ENCODE data around the gene OTUD4.

OTUD4 gene

GRCh38 chr4:145108128-145108527, 72.3 kb downstream of the OTUD4 start:
- no peak for DNase-seq (ENCODE audit: low read depth)

GRCh38 chr4:145107126-145107525, 73.3 kb downstream of the OTUD4 start:
- no peak for DNase-seq (ENCODE audit: low read depth)

- no peak for DNase-seq (ENCODE audit: low read depth)
Measured at GRCh38 chr4:145103496-145103895, 76.9 kb downstream of the OTUD4 start.

- no peak for DNase-seq (ENCODE audit: low read depth)
Measured at GRCh38 chr4:145102619-145103018, 77.8 kb downstream of the OTUD4 start.

- no peak for DNase-seq (ENCODE audit: low read depth)
Measured at GRCh38 chr4:145101091-145101490, 79.3 kb downstream of the OTUD4 start.

GRCh38 chr4:145099653-145100052, 80.7 kb downstream of the OTUD4 start:
- no peak for DNase-seq (ENCODE audit: low read depth)

GRCh38 chr4:145098675-145099037, 81.7 kb downstream of the OTUD4 start:
- DNase-seq (ENCODE audit: low read depth) = peak; percentile 78

- DNase-seq (ENCODE audit: low read depth) = peak; percentile 99
Measured at GRCh38 chr4:145097821-145098674, 82.3 kb downstream of the OTUD4 start, which contains the start of the genes ABCE1 and ANAPC10. TSS of gene ABCE1 (plus strand) at chr4:145098311. CDS start at chr4:145104413, 6,102 bp downstream. TSS of gene ANAPC10 (minus strand) at chr4:145098196. CDS start at chr4:145096099, 2,097 bp downstream.

- DNase-seq (ENCODE audit: low read depth) = no peak
Measured at GRCh38 chr4:145097331-145097820, 83.0 kb downstream of the OTUD4 start.

GRCh38 chr4:145093638-145094037, 86.8 kb downstream of the OTUD4 start:
- no peak for DNase-seq (ENCODE audit: low read depth)

- peak; percentile 34 for DNase-seq (ENCODE audit: low read depth)
Measured at GRCh38 chr4:145090380-145090779, 90.0 kb downstream of the OTUD4 start.

GRCh38 chr4:145083891-145084605, 96.3 kb downstream of the OTUD4 start:
- peak; percentile 74 for DNase-seq (ENCODE audit: low read depth)
